HEK293 (cell line): ENCODE results near the gene AKAP1.

Source experiments
- CTCF ChIA-PET: fragments of 350-600 bp; formaldehyde crosslinking; extraction: SDS; loops from one replicate; lab custom pipeline; 2021; ENCODE audit warnings: antibody characterized with exemption; lab: Yijun Ruan, JAX
- POLR2A ChIA-PET: fragments of 300-600 bp; formaldehyde crosslinking; extraction: SDS; loops from one replicate; lab custom pipeline; 2020; ENCODE audit warnings: antibody characterized with exemption, inconsistent platforms; lab: Yijun Ruan, JAX
- H3K27ac ChIP-seq: fragments of 200-500 bp; sonication (Bioruptor generic); 2 replicates; pipeline ENCODE4 v1.5.1; 2014; ENCODE audit warnings: low read depth, low read length, control low read depth, inconsistent platforms; ENCODE audit errors: extremely low read depth
- H3K36me3 ChIP-seq, 2 experiments: fragments of 200-500 bp in 1 of 2; sonication (Bioruptor generic) in 1 of 2; 1 replicate in 1 of 2; 2 replicates in 1 of 2; pipeline ENCODE4 v1.5.1; 2014 to 2017; ENCODE audit warnings: inconsistent platforms in 2 of 2, low read length in 2 of 2; ENCODE audit not compliant: control insufficient read depth in 2 of 2, insufficient read depth in 1 of 2
- H3K4me1 ChIP-seq: fragments of 200-500 bp; sonication (Bioruptor generic); 2 replicates; pipeline ENCODE4 v1.5.1; 2014; ENCODE audit warnings: mild to moderate bottlenecking, low read length, inconsistent platforms; ENCODE audit not compliant: control insufficient read depth, insufficient read depth
- H3K4me3 ChIP-seq: 2 replicates; pipeline ENCODE4 v1.5.1; 2011; ENCODE audit warnings: low read depth, mild to moderate bottlenecking, control low read depth, low read length, moderate library complexity
- H3K9me3 ChIP-seq: fragments of 200-500 bp; sonication (Bioruptor generic); 2 replicates; pipeline ENCODE4 v1.5.1; 2014; ENCODE audit warnings: low read depth, low read length, inconsistent platforms; ENCODE audit not compliant: control insufficient read depth, insufficient read depth
- BCL11A ChIP-seq: fragments of 450-650 bp; formaldehyde crosslinking; IDR thresholded peaks from 2 replicates; pipeline ENCODE4 v1.5.1; 2016; ENCODE audit warnings: low read depth, missing biosample characterization, missing genetic modification characterization
- KLF10 ChIP-seq: fragments of 450-650 bp; IDR thresholded peaks from 2 replicates; pipeline ENCODE4 v1.5.1; 2018; ENCODE audit warnings: missing biosample characterization, mild to moderate bottlenecking, missing genetic modification characterization
- OVOL3 ChIP-seq: fragments of 450-650 bp; formaldehyde crosslinking; IDR thresholded peaks from 2 replicates; pipeline ENCODE4 v1.5.1; 2016; ENCODE audit warnings: missing biosample characterization, missing genetic modification characterization
- SALL2 ChIP-seq: fragments of 450-650 bp; formaldehyde crosslinking; IDR thresholded peaks from 2 replicates; pipeline ENCODE4 v1.5.0; 2017; ENCODE audit warnings: missing biosample characterization, mild to moderate bottlenecking, missing genetic modification characterization, borderline replicate concordance
- WT1 ChIP-seq: fragments of 450-650 bp; formaldehyde crosslinking; IDR thresholded peaks from 2 replicates; pipeline ENCODE4 v1.5.1; 2016; ENCODE audit warnings: missing biosample characterization, missing genetic modification characterization
- ZBTB20 ChIP-seq: fragments of 450-650 bp; formaldehyde crosslinking; IDR thresholded peaks from 2 replicates; pipeline ENCODE4 v1.5.1; 2016; ENCODE audit warnings: missing biosample characterization, missing genetic modification characterization
- ZBTB21 ChIP-seq: fragments of 450-650 bp; formaldehyde crosslinking; IDR thresholded peaks from 2 replicates; pipeline ENCODE4 v1.5.1; 2017; ENCODE audit warnings: missing biosample characterization, missing genetic modification characterization
- ZBTB7A ChIP-seq: fragments of 450-650 bp; formaldehyde crosslinking; IDR thresholded peaks from 2 replicates; pipeline ENCODE4 v1.5.1; 2016; ENCODE audit warnings: low read depth, missing biosample characterization, missing genetic modification characterization
- ZNF146 ChIP-seq: fragments of 450-650 bp; formaldehyde crosslinking; IDR thresholded peaks from 2 replicates; pipeline ENCODE4 v1.5.1; 2016; ENCODE audit warnings: missing biosample characterization, missing genetic modification characterization
- ZNF16 ChIP-seq: fragments of 450-650 bp; formaldehyde crosslinking; IDR thresholded peaks from 2 replicates; pipeline ENCODE4 v1.5.1; 2016; ENCODE audit warnings: low read depth, missing biosample characterization, missing genetic modification characterization
- ZNF2 ChIP-seq: fragments of 450-650 bp; formaldehyde crosslinking; IDR thresholded peaks from 2 replicates; pipeline ENCODE4 v1.5.1; 2016; ENCODE audit warnings: missing biosample characterization, missing genetic modification characterization
- ZNF221 ChIP-seq: fragments of 450-650 bp; formaldehyde crosslinking; IDR thresholded peaks from 2 replicates; pipeline ENCODE4 v1.5.1; 2017; ENCODE audit warnings: missing biosample characterization, missing genetic modification characterization, borderline replicate concordance
- ZNF768 ChIP-seq: fragments of 450-650 bp; formaldehyde crosslinking; IDR thresholded peaks from 2 replicates; pipeline ENCODE4 v1.5.1; 2018; ENCODE audit warnings: missing biosample characterization, mild to moderate bottlenecking, missing genetic modification characterization
- TF ChIP-seq, protein P1 (sequence below): sonication (generic); formaldehyde crosslinking; IDR thresholded peaks from 2 replicates; pipeline ENCODE4 v1.8.1; 2022; ENCODE audit warnings: mild to moderate bottlenecking, moderate library complexity, missing genetic modification reagents
- TF ChIP-seq, protein P2 (sequence below): fragments of 450-650 bp; formaldehyde crosslinking; IDR thresholded peaks from 2 replicates; pipeline ENCODE4 v1.5.1; 2016; ENCODE audit warnings: missing biosample characterization, missing genetic modification characterization
- TF ChIP-seq, protein P3 (sequence below): fragments of 450-650 bp; formaldehyde crosslinking; IDR thresholded peaks from 2 replicates; pipeline ENCODE4 v1.5.1; 2016; ENCODE audit warnings: missing biosample characterization, missing genetic modification characterization, borderline replicate concordance
- TF ChIP-seq, protein P4 (sequence below): fragments of 450-650 bp; formaldehyde crosslinking; IDR thresholded peaks from 2 replicates; pipeline ENCODE4 v1.5.1; 2016; ENCODE audit warnings: missing biosample characterization, missing genetic modification characterization, borderline replicate concordance

The AKAP1 gene

DNA sequence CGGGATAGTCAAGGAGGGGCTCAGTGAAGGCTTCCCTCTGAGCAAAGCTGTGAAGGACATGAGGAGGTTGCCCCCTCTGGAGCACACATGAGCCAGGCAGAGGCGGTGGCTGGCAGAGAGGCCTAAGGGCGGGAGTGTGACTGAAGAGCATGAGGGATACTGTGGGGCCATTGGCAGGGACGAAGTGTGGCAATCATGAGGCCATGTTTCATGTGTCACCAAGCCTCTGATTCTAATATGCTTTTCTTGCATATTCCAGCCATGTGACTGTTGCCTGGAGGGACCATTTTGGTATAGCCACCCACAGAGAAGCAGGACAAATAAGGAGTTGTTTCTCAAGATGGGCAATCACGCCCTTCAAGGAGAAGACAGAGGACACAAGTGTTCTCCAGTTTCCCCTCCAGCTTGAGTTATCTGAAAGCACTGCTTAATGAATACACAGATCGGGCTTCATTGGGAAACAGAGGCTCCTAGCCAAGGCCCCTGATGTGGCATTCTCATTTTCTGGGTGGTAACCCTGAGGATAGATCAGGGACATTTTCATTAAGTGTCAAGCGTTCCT lies 68.0 kb downstream of the AKAP1 start (continued):
- no peak for TF ChIP-seq ZNF221
- no peak for TF ChIP-seq ZBTB7A (tag by site-specific recombination)
- TF ChIP-seq KLF10 (tag by site-specific recombination), result no peak
- TF ChIP-seq OVOL3, result no peak
- TF ChIP-seq, protein P1, sequence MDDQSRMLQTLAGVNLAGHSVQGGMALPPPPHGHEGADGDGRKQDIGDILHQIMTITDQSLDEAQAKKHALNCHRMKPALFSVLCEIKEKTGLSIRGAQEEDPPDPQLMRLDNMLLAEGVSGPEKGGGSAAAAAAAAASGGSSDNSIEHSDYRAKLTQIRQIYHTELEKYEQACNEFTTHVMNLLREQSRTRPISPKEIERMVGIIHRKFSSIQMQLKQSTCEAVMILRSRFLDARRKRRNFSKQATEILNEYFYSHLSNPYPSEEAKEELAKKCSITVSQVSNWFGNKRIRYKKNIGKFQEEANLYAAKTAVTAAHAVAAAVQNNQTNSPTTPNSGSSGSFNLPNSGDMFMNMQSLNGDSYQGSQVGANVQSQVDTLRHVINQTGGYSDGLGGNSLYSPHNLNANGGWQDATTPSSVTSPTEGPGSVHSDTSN, result no peak
- no peak for TF ChIP-seq ZNF146 (tag by site-specific recombination)
- TF ChIP-seq, all 188 proteins: peak for 0

DNA sequence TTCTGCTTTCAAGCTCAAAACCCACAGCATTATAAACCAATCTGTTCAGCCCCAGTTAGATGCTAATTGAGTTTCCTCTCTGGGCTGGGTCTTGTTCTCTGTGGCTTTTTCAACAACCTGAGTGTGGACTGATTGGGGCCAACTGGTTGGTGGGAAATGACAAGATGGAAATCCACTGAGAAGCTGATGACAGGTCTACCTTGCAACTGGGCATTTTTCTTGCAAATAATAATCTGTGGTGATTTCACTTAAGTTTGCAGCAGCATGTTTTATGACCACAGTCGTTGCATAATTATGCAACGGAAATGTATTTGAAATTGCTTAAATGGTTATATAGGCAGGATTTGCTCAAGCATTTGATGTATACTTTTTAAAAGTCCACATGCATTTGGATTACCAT lies 69.9 kb downstream of the AKAP1 start:
- no peaks in the 10 kb centered on the region for H3K4me1 ChIP-seq
- ChIA-PET CTCF (interaction anchor here (0.9 kb wide), 1 partner anchor 957 kb away, joined by 3 read pairs; no protein-coding TSS in a partner anchor), POLR2A (interaction anchor here (0.6 kb wide), 1 partner anchor 455 kb away, joined by 5 read pairs; no protein-coding TSS in a partner anchor)
- H3K9me3 ChIP-seq, result no peaks in the 10 kb centered on the region
- no peaks in the 10 kb centered on the region for H3K36me3 ChIP-seq
- no peak overlapping the region for H3K4me3 ChIP-seq
- no peak for TF ChIP-seq BCL11A (tag by site-specific recombination)
- TF ChIP-seq ZBTB20 (tag by site-specific recombination), result no peak
- no peak for TF ChIP-seq WT1 (tag by site-specific recombination)
- TF ChIP-seq, protein P2, sequence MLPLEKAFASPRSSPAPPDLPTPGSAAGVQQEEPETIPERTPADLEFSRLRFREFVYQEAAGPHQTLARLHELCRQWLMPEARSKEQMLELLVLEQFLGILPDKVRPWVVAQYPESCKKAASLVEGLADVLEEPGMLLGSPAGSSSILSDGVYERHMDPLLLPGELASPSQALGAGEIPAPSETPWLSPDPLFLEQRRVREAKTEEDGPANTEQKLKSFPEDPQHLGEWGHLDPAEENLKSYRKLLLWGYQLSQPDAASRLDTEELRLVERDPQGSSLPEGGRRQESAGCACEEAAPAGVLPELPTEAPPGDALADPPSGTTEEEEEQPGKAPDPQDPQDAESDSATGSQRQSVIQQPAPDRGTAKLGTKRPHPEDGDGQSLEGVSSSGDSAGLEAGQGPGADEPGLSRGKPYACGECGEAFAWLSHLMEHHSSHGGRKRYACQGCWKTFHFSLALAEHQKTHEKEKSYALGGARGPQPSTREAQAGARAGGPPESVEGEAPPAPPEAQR (tag by site-specific recombination), result no peak
- no peak for TF ChIP-seq ZNF16 (tag by site-specific recombination)
- no peak for TF ChIP-seq SALL2
- no peak for TF ChIP-seq ZNF2
- TF ChIP-seq, protein P3, sequence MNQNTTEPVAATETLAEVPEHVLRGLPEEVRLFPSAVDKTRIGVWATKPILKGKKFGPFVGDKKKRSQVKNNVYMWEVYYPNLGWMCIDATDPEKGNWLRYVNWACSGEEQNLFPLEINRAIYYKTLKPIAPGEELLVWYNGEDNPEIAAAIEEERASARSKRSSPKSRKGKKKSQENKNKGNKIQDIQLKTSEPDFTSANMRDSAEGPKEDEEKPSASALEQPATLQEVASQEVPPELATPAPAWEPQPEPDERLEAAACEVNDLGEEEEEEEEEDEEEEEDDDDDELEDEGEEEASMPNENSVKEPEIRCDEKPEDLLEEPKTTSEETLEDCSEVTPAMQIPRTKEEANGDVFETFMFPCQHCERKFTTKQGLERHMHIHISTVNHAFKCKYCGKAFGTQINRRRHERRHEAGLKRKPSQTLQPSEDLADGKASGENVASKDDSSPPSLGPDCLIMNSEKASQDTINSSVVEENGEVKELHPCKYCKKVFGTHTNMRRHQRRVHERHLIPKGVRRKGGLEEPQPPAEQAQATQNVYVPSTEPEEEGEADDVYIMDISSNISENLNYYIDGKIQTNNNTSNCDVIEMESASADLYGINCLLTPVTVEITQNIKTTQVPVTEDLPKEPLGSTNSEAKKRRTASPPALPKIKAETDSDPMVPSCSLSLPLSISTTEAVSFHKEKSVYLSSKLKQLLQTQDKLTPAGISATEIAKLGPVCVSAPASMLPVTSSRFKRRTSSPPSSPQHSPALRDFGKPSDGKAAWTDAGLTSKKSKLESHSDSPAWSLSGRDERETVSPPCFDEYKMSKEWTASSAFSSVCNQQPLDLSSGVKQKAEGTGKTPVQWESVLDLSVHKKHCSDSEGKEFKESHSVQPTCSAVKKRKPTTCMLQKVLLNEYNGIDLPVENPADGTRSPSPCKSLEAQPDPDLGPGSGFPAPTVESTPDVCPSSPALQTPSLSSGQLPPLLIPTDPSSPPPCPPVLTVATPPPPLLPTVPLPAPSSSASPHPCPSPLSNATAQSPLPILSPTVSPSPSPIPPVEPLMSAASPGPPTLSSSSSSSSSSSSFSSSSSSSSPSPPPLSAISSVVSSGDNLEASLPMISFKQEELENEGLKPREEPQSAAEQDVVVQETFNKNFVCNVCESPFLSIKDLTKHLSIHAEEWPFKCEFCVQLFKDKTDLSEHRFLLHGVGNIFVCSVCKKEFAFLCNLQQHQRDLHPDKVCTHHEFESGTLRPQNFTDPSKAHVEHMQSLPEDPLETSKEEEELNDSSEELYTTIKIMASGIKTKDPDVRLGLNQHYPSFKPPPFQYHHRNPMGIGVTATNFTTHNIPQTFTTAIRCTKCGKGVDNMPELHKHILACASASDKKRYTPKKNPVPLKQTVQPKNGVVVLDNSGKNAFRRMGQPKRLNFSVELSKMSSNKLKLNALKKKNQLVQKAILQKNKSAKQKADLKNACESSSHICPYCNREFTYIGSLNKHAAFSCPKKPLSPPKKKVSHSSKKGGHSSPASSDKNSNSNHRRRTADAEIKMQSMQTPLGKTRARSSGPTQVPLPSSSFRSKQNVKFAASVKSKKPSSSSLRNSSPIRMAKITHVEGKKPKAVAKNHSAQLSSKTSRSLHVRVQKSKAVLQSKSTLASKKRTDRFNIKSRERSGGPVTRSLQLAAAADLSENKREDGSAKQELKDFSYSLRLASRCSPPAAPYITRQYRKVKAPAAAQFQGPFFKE (tag by site-specific recombination), result no peak
- TF ChIP-seq, protein P4, sequence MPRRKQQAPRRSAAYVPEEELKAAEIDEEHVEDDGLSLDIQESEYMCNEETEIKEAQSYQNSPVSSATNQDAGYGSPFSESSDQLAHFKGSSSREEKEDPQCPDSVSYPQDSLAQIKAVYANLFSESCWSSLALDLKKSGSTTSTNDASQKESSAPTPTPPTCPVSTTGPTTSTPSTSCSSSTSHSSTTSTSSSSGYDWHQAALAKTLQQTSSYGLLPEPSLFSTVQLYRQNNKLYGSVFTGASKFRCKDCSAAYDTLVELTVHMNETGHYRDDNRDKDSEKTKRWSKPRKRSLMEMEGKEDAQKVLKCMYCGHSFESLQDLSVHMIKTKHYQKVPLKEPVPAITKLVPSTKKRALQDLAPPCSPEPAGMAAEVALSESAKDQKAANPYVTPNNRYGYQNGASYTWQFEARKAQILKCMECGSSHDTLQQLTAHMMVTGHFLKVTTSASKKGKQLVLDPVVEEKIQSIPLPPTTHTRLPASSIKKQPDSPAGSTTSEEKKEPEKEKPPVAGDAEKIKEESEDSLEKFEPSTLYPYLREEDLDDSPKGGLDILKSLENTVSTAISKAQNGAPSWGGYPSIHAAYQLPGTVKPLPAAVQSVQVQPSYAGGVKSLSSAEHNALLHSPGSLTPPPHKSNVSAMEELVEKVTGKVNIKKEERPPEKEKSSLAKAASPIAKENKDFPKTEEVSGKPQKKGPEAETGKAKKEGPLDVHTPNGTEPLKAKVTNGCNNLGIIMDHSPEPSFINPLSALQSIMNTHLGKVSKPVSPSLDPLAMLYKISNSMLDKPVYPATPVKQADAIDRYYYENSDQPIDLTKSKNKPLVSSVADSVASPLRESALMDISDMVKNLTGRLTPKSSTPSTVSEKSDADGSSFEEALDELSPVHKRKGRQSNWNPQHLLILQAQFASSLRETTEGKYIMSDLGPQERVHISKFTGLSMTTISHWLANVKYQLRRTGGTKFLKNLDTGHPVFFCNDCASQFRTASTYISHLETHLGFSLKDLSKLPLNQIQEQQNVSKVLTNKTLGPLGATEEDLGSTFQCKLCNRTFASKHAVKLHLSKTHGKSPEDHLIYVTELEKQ (tag by site-specific recombination), result no peak
- no peak for TF ChIP-seq ZBTB21 (tag by site-specific recombination)
- TF ChIP-seq ZNF768 (tag by site-specific recombination), result no peak
- no peak overlapping the region for H3K27ac ChIP-seq
